ENCODE measurements around the gene SEC31A.

DNA sequence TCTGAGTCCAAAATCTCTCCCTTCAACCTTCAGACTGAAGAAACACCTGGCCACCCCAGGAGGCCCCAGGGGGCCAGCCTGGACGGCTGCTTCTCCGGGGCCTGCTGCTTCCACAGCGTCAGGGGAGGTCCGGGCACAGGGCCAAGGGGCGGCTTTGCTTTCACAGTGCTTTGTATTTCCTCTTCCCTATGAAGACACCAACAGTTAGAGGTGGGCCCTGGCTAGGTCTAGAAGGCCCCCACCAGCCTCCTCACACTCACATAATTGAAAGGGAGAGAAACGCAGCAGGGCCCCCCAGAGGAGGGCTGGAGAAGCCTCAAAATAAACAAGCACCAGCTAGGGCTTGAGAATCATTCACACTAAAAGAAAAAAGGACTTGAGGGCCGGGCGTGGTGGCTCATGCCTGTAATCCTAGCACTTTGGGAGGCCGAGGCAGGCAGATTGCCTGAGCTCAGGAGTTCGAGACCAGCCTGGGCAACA, 110.2 kb downstream of the SEC31A start:
- TF ChIP-seq CTCF (IDR thresholded peaks at IDR 0.05) (no peak), EZH2 (IDR thresholded peaks at IDR 0.05) (no peak)

Measured in neural progenitor cell (in vitro differentiated cells).